Heart left ventricle (tissue), 16 donors: ENCODE data around the gene STAT2. TPM values are rescaled to one million over a fixed set of nuclear protein-coding genes. Genes with fewer than 3 reads are reported as not detected.

Source experiments
- ATAC-seq, 4 donors: fragments of 200-7000 bp; cut with Tn5 transposase; one replicate each; pipeline ENCODE4 v1.9.1; 2020 to 2022; ENCODE audit warnings: moderate library complexity in 4 of 4, mild to moderate bottlenecking in 3 of 4, moderate number of reproducible peaks in 1 of 4
- DNase-seq, 5 donors: peaks; one replicate each; pipeline ENCODE4 v3.0.0-alpha.2; 2020
- H3K27ac ChIP-seq, 12 donors: fragments of 200-600 bp; sonication (generic) in 4 of 12; one replicate each; pipeline versions ENCODE4 v1.5.0 to v1.8.0; 2016 to 2022; ENCODE audit warnings: mild to moderate bottlenecking in 2 of 12
- H3K27me3 ChIP-seq, 9 donors: fragments of 200-600 bp; sonication (generic) in 2 of 9; one replicate each; pipeline versions ENCODE4 v1.5.1 to v1.8.0; 2016 to 2022; ENCODE audit warnings: mild to moderate bottlenecking in 3 of 9
- H3K36me3 ChIP-seq, 9 donors: fragments of 200-600 bp; sonication (generic) in 2 of 9; one replicate each; pipeline versions ENCODE4 v1.5.0 to v1.8.0; 2018 to 2022; ENCODE audit warnings: mild to moderate bottlenecking in 2 of 9
- H3K4me1 ChIP-seq, 12 donors: fragments of 200-600 bp; sonication (generic) in 4 of 12; one replicate each; pipeline versions ENCODE4 v1.5.0 to v1.8.0; 2016 to 2022; ENCODE audit warnings: mild to moderate bottlenecking in 3 of 12
- H3K4me3 ChIP-seq, 12 donors: fragments of 200-600 bp; sonication (generic) in 4 of 12; one replicate each; pipeline versions ENCODE4 v1.5.0 to v1.8.0; 2017 to 2022; ENCODE audit warnings: mild to moderate bottlenecking in 9 of 12, moderate library complexity in 4 of 12
- H3K9me3 ChIP-seq, 12 donors: fragments of 200-600 bp; sonication (generic) in 4 of 12; one replicate each; pipeline versions ENCODE4 v1.5.0 to v1.8.0; 2016 to 2022; ENCODE audit warnings: mild to moderate bottlenecking in 1 of 12
- CTCF ChIP-seq, 12 donors: fragments of 200-600 bp; sonication (generic) in 4 of 12; IDR thresholded peaks; one replicate each; pipeline versions ENCODE4 v1.5.0 to v1.8.0; 2018 to 2022; ENCODE audit warnings: antibody characterized with exemption in 12 of 12, mild to moderate bottlenecking in 5 of 12
- POLR2A ChIP-seq, 2 donors: fragments of 450-650 bp; IDR thresholded peaks; one replicate each; pipeline ENCODE4 v1.6.1; 2017; ENCODE audit warnings: antibody characterized with exemption in 2 of 2, mild to moderate bottlenecking in 2 of 2, moderate library complexity in 2 of 2
- WGBS, 4 donors: extraction: QIAGEN DNeasy Blood & Tissue Kit in 2 of 4; methylation state at CpG; one replicate each; pipeline versions ENCODE4 v1.1.5 to v1.1.7; 2013 to 2018; 5-methylcytosine and 5-hydroxymethylcytosine counted together
- intact Hi-C, 10 donors: fragments of 100-400 bp; cut with DNase I; formaldehyde crosslinking; loops; one replicate each; pipeline versions ENCODE4 v1.11.1 to v1.14.2; 2022
- polyA plus RNA-seq, 2 donors: library from polyadenylated mRNA; stranded (reverse); fragments of 200-250 nt; gene quantifications; one replicate each; pipeline ENCODE4 v1.2.3, GENCODE V29; 2013
- total RNA-seq, 9 donors: library from RNA; depleted of rRNA in 2 of 9; stranded (reverse); fragments of >200 nt in 2 of 9; fragmentation: NEBNext Ultra II Directional in 3 of 9; extraction: Animal tissue kit (Norgen Biotek cat#: 25700) in 3 of 9; gene quantifications; one replicate each; pipeline versions ENCODE4 v1.1.0 to v1.2.4, GENCODE V29; 2016 to 2023
- donor health status: ischemic (EF 13 %, LVEDD 7.1; RV severe dilation, severe dysfunction).
- donor health status: healthy with polysubstance abuse.
- donor health status: DM: no; HTN: yes; CAD: no.
- donor health status: DM: no; HTN: no; CAD: no.
- donor health status: ischemic (EF 25% LVEDD 6.9; RV normal size, moderate dysfunction).
- donor health status: ischemic (EF 25% LVEDD 5.7; RV mildly dilated, moderate dysfunction).
- donor health status: healthy.
- donor health status: DM: yes; HTN: yes; CAD: no.
- donor health status: ischemic (EF 35%, LVEDD 5.7; RV mildly dilated, moderate dysfunction).
- donor health status: nonischemic (EF 11% LVEDD 7.7; RV severe dilation, severe dysfunction).
- donor health status: DM: yes; HTN: yes; CAD: no.
- donor health status: PGD.
- donor health status: ischemic (EF 29% LVEDD 5.4; RV normal size, mild dysfunction).
- donor health status: nonischemic (EF 23%, LVEDD 6.1; RV moderate dilation, normal function).

Gene STAT2
- total and polyA plus RNA-seq, 11 donors: 23.1 to 150 (median 36.1) TPM

- Histone ChIP-seq H3K4me1 (peaks cover 0 to 23% (median 0%) of the 10 kb centered on the region in 12 donors), H3K27ac (no peak overlapping the region), H3K27me3 (no peaks in the 10 kb centered on the region), H3K4me3 (no peak overlapping the region), H3K9me3 (no peaks in the 10 kb centered on the region), H3K36me3 (peaks cover 0 to 57% (median 52%) of the 10 kb centered on the region in 9 donors)
- intact Hi-C loops: no loop called here
- ATAC-seq: no peak
- 42 to 70% (median 52%) methylated on average over 1 of the region's 1 CpG for WGBS, 4 donors
- DNase-seq: no peak
- TF ChIP-seq POLR2A (IDR thresholded peaks at IDR 0.05) (no peak), CTCF (IDR thresholded peaks at IDR 0.05) (no peak)
Observed at GRCh38 chr12:56341616-56342015, 18.3 kb downstream of the STAT2 start.

GRCh38 chr12:56339158-56339422 lies 20.8 kb downstream of the STAT2 start:
- ATAC-seq (no peak), DNase-seq (no peak)
- Histone ChIP-seq H3K27ac (peak overlapping the region in 1 of 12 donors; percentile 71), H3K27me3 (no peaks in the 10 kb centered on the region), H3K4me1 (peaks cover 0 to 30% (median 2%) of the 10 kb centered on the region in 12 donors), H3K36me3 (peaks cover 0 to 32% (median 26%) of the 10 kb centered on the region in 9 donors), H3K9me3 (no peaks in the 10 kb centered on the region), H3K4me3 (peak overlapping the region in 1 of 12 donors; percentile 30)
- TF ChIP-seq POLR2A (IDR thresholded peaks at IDR 0.05) (no peak), CTCF (IDR thresholded peaks at IDR 0.05) (no peak)
- 86 to 100% (median 92%) methylated on average over 1 of the region's 1 CpG for WGBS, 4 donors
- intact Hi-C loops: loop anchor here in 5 of 10 donors (10.0 kb wide), 1 partner anchor 126 kb away; the partner anchor contains the start of gene SPRYD4 (in 5 of the 5)

DNA sequence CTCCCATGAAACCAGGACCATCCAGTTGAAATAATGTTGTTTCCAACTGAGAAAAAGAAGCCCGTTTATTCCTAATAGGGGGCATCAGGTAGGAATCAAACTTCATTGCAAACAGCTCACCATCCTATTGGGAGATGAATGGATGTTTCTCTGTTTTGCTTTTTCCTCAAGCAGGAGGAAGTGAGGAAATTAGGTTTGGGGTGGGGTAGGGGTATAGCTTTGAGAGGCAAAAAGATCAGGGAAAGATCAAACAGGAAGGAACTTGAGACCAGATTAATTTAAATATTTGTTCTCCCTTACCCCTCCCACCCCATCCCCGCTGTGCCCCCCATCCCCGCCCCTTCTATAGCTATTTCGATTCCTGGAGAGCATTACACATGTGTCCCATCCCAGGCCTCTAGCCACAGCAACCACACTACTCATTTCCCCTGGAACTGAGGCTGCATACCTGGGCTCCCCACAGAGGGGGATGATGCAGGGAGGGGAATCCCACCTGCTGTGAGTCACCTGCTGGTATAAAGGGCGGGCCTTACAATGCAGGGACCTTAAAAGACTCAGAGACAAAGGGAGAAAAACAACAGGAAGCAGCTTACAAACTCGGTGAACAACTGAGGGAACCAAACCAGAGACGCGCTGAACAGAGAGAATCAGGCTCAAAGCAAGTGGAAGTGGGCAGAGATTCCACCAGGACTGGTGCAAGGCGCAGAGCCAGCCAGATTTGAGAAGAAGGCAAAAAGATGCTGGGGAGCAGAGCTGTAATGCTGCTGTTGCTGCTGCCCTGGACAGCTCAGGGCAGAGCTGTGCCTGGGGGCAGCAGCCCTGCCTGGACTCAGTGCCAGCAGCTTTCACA lies 21.4 kb downstream of the STAT2 start, which contains the start of gene IL23A:
Gene IL23A, plus strand, starts transcription at position 577 of the 850 bp plus-strand sequence. Its CDS starts 161 bp downstream, at position 738.
- no peaks in the 10 kb centered on the region for H3K9me3 ChIP-seq
- 40 to 50% (median 46%) methylated on average over 9 of the region's 9 CpGs for WGBS, 4 donors
- peak within 1 kb of the TSS in 1 of 12 donors; percentile 30 for H3K4me3 ChIP-seq
- H3K27ac ChIP-seq: peak within 1 kb of the TSS in 1 of 12 donors; percentile 71
- peaks cover 0 to 30% (median 3%) of the 10 kb centered on the region in 12 donors for H3K4me1 ChIP-seq
- ATAC-seq (no peak), DNase-seq (no peak)
- intact Hi-C loops: loop anchor here in 5 of 10 donors (10.0 kb wide), 1 partner anchor 126 kb away; the partner anchor contains the start of gene SPRYD4 (in 5 of the 5)
- no peak for TF ChIP-seq POLR2A (IDR thresholded peaks at IDR 0.05)
- no peak for TF ChIP-seq CTCF (IDR thresholded peaks at IDR 0.05)
- H3K27me3 ChIP-seq: no peaks in the 10 kb centered on the region
- H3K36me3 ChIP-seq: peaks cover 0 to 26% (median 21%) of the 10 kb centered on the region in 9 donors

DNA sequence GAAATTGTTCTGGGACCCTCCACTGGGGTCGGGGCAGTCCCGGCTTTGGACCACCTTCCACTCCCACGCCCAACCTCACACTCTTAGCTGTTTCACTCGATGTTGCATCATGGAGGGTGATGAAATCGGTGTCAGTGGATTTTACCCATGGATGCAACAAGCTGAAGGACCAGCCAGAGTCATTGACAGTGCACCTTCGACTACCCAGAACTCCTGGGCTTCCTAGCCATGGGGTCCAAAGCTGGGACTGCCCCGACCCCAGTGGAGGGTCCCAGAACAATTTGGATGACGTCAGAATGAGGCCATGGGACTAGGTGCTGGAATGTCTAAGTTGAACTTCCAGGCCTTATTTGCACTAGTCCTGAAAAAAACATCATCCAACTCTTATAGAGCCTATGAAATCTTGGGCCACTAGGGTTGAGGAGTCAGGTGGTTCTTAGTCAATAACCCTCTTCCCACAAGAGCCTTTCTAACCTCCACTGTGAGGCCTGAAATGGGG lies 22.1 kb downstream of the STAT2 start:
- H3K27me3 ChIP-seq: no peaks in the 10 kb centered on the region
- 83 to 85% (median 84%) methylated on average over 8 of the region's 8 CpGs for WGBS, 4 donors
- ATAC-seq (no peak), DNase-seq (no peak)
- intact Hi-C loops: loop anchor here in 5 of 10 donors (10.0 kb wide), 1 partner anchor 127 kb away; the partner anchor contains the start of gene SPRYD4 (in 5 of the 5)
- TF ChIP-seq CTCF (IDR thresholded peaks at IDR 0.05): no peak
- H3K9me3 ChIP-seq: no peaks in the 10 kb centered on the region
- H3K27ac ChIP-seq: peak overlapping the region in 1 of 12 donors; percentile 71
- no peak overlapping the region for H3K4me3 ChIP-seq
- H3K4me1 ChIP-seq: peaks cover 0 to 37% (median 7%) of the 10 kb centered on the region in 12 donors
- peaks cover 0 to 19% (median 13%) of the 10 kb centered on the region in 9 donors for H3K36me3 ChIP-seq
